Peyer's patch (tissue), 4 donors: Measurements from ENCODE around the gene CTNNA2.

ENCODE experiments used
- CTCF ChIP-seq, 6 experiments: fragments of 450-650 bp in 4 of 6; fragments of 200-600 bp in 2 of 6; sonication (generic) in 1 of 6; IDR thresholded peaks; one replicate each; pipeline ENCODE4 v1.5.1; 2017 to 2019; ENCODE audit warnings: antibody characterized with exemption in 6 of 6, mild to moderate bottlenecking in 3 of 6, moderate library complexity in 1 of 6
- POLR2A ChIP-seq, 2 donors: fragments of 450-650 bp; IDR thresholded peaks; one replicate each; pipeline ENCODE4 v1.5.1; 2017; ENCODE audit warnings: antibody characterized with exemption in 2 of 2, mild to moderate bottlenecking in 2 of 2, moderate library complexity in 2 of 2

DNA sequence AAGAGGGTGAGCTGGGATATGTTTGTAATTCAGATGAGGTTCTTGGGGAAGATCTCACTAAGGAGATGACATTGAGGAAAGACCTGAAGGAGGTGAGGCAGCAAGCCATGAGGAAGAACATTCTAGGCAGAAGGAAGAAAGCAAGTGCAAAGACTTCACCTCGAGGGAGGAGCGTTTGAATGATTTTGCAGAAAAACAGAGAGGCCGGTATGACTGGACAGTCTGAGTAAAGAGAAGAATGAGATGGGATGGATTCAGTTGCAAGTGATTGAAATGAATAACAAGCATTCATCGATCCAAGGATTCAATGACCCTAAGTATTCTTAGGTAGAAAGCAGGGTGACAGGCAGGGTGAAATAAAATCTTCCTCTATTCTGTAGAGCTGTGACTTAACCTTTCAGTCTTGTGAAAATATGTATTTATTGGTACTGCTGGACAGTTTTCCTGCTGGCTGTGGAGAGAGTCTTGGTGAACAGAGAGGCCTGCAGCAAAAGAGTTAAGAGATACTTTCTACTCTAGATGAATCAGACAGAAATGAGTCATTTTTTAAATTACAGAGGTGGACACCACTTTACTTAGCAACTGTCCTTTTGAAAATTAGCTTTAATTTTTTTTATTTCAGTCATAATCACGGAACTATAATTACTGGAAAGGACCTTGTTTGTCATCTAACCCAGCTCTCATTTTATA lies 513.3 kb downstream of the CTNNA2 start:
- TF ChIP-seq CTCF (IDR thresholded peaks at IDR 0.05): no peak
- TF ChIP-seq POLR2A (IDR thresholded peaks at IDR 0.05): no peak
